Measurements from ENCODE around the gene FCHSD2. TPM values are rescaled to one million over a fixed set of nuclear protein-coding genes. Genes with fewer than 3 reads are reported as not detected.
"Not testable (repeated sequence)": the region's sequence is repeated elsewhere in the genome, so short reads cannot be mapped to it uniquely, and the experiment has no call there.

Gene FCHSD2
- total RNA-seq, 4 donors from 2014 or later: 17.0 to 40.0 (median 27.0) TPM

- H3K36me3 ChIP-seq: peaks cover 0 to 20% of the 10 kb centered on the region in 2 donors
- 54 to 76% methylated on average over 1 to 5 of the region's 5 CpGs for WGBS, 2 donors (ENCODE audit: low coverage in 1 of 2)
- no peak overlapping the region for H3K4me3 ChIP-seq
- H3K27me3 ChIP-seq: no peaks in the 10 kb centered on the region
- peak; percentile 37 for ATAC-seq
- peaks cover 0 to 15% (median 4%) of the 10 kb centered on the region in 3 donors for H3K4me1 ChIP-seq
- TF ChIP-seq POLR2AphosphoS5 (IDR thresholded peaks at IDR 0.05) (no peak), CTCF (IDR thresholded peaks at IDR 0.05) (no peak), POLR2A (IDR thresholded peaks at IDR 0.05) (no peak), EP300 (IDR thresholded peaks at IDR 0.05) (no peak)
- H3K27ac ChIP-seq: peak overlapping the region in 1 of 4 donors; percentile 40
- no peaks in the 10 kb centered on the region for H3K9me3 ChIP-seq
These were observed 335.0 kb downstream of the FCHSD2 start for GRCh38 chr11:72807021-72807693.

- not testable (repeated sequence) for H3K27me3 ChIP-seq, H3K4me1 ChIP-seq, H3K4me3 ChIP-seq, ATAC-seq, H3K9me3 ChIP-seq, H3K27ac ChIP-seq
- 100% methylated on average over 1 of the region's 1 CpG; no CpG with 5 or more reads in 1 of the 2 donors for WGBS, 2 donors (ENCODE audit: low coverage in 1 of 2)
- peaks cover 0 to 20% of the 10 kb centered on the region in 2 donors for H3K36me3 ChIP-seq
These were observed 335.7 kb downstream of the FCHSD2 start for GRCh38 chr11:72806378-72806777.

- no peaks in the 10 kb centered on the region for H3K27me3 ChIP-seq
- no peak for ATAC-seq
- WGBS, 2 donors (ENCODE audit: low coverage in 1 of 2): 84 to 86% methylated on average over 5 to 6 of the region's 6 CpGs
- no peak overlapping the region for H3K4me3 ChIP-seq
- no peak overlapping the region for H3K27ac ChIP-seq
- no peaks in the 10 kb centered on the region for H3K4me1 ChIP-seq
- H3K36me3 ChIP-seq: peaks cover 0 to 20% of the 10 kb centered on the region in 2 donors
- no peaks in the 10 kb centered on the region for H3K9me3 ChIP-seq
- TF ChIP-seq POLR2A (IDR thresholded peaks at IDR 0.05): no peak
- TF ChIP-seq CTCF (IDR thresholded peaks at IDR 0.05): no peak
- no peak for TF ChIP-seq POLR2AphosphoS5 (IDR thresholded peaks at IDR 0.05)
- no peak for TF ChIP-seq EP300 (IDR thresholded peaks at IDR 0.05)
These were observed 336.9 kb downstream of the FCHSD2 start for GRCh38 chr11:72805216-72805615.

- WGBS, 2 donors (ENCODE audit: low coverage in 1 of 2): 50 to 98% methylated on average over 2 to 6 of the region's 6 CpGs
- TF ChIP-seq EP300 (IDR thresholded peaks at IDR 0.05): no peak
- TF ChIP-seq POLR2A (IDR thresholded peaks at IDR 0.05): no peak
- TF ChIP-seq CTCF (IDR thresholded peaks at IDR 0.05): no peak
- TF ChIP-seq POLR2AphosphoS5 (IDR thresholded peaks at IDR 0.05): no peak
- no peak for ATAC-seq
- Histone ChIP-seq H3K27ac (no peak overlapping the region), H3K4me1 (no peaks in the 10 kb centered on the region), H3K4me3 (no peak overlapping the region), H3K9me3 (no peaks in the 10 kb centered on the region), H3K27me3 (no peaks in the 10 kb centered on the region), H3K36me3 (no peaks in the 10 kb centered on the region)
These were observed 339.3 kb downstream of the FCHSD2 start for GRCh38 chr11:72802822-72803221.

- TF ChIP-seq CTCF (IDR thresholded peaks at IDR 0.05) (no peak), POLR2A (IDR thresholded peaks at IDR 0.05) (no peak), POLR2AphosphoS5 (IDR thresholded peaks at IDR 0.05) (no peak), EP300 (IDR thresholded peaks at IDR 0.05) (no peak)
- WGBS, 2 donors (ENCODE audit: low coverage in 1 of 2): 47 to 48% methylated on average over 2 to 3 of the region's 4 CpGs
These were observed 342.7 kb downstream of the FCHSD2 start for GRCh38 chr11:72799441-72799840.

More at GRCh38 chr11:72799441-72799840, 342.7 kb downstream of the FCHSD2 start:
- H3K4me1 ChIP-seq: peaks cover 0 to 5% (median 1%) of the 10 kb centered on the region in 3 donors
- H3K36me3 ChIP-seq: no peaks in the 10 kb centered on the region
- H3K9me3 ChIP-seq: no peaks in the 10 kb centered on the region
- H3K27me3 ChIP-seq: no peaks in the 10 kb centered on the region
- no peak overlapping the region for H3K4me3 ChIP-seq
- H3K27ac ChIP-seq: no peak overlapping the region
- no peak for ATAC-seq

Measured in gastroesophageal sphincter (tissue), 4 donors.